ENCODE data around the gene CADM1.

The CADM1 gene

DNA sequence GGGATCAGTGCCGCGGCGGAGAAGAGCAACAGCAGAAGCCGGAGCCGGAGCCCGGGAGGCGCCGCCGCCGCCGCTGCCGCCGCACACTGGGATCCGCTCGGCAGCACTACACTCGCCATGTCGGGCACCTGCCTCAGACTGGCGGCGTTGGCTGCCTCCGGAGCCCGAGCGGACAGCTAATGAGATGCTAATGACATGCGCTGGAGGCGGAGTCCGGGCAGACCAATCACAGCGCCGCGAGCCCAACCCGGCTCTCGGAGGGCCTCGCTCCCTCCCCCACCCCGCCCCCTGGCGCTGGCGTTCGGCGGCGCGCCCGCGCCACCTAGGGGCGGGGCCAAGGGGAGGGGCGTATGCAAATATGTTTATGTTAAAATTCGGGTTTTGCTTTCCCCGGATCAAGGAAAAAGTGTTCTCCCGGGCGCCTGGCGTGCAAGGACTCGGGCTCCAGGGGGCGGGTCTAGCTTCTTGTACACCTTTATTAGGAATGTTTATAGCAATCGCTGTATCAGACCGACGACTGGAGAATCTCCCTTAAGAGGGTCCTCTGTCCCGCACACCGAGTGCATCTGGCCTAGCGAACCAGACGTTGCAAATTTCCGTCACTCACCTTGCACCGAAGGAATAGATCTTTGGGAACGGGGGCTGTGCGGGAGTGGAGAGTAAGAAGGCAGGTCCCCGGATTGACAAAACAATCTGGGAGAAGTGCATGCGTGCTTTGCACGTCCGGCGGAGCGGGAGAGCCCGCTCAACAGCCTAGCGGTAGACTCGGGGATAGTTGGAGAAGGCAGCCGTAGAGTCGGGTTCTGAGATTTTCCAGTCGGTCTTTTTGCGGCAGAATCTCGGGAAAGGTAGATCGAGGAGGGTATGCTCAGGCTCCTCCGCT, at the start of gene CADM1:
CADM1 (minus strand) TSS at position 140 of the 883 bp plus-strand sequence.
- no peak for TF ChIP-seq POLR2A (IDR thresholded peaks at IDR 0.05; ENCODE audit: low read length)
- no peak for TF ChIP-seq GATA1 (IDR thresholded peaks at IDR 0.05; ENCODE audit: low read depth, low read length)
- peak; percentile 47 to 48 for DNase-seq

GRCh38 chr11:115552773-115553438, 48.7 kb upstream of the CADM1 start:
- no peak for TF ChIP-seq POLR2A (IDR thresholded peaks at IDR 0.05; ENCODE audit: low read length)
- TF ChIP-seq GATA1 (IDR thresholded peaks at IDR 0.05; ENCODE audit: low read depth, low read length), result no peak
- no peak for DNase-seq

DNA sequence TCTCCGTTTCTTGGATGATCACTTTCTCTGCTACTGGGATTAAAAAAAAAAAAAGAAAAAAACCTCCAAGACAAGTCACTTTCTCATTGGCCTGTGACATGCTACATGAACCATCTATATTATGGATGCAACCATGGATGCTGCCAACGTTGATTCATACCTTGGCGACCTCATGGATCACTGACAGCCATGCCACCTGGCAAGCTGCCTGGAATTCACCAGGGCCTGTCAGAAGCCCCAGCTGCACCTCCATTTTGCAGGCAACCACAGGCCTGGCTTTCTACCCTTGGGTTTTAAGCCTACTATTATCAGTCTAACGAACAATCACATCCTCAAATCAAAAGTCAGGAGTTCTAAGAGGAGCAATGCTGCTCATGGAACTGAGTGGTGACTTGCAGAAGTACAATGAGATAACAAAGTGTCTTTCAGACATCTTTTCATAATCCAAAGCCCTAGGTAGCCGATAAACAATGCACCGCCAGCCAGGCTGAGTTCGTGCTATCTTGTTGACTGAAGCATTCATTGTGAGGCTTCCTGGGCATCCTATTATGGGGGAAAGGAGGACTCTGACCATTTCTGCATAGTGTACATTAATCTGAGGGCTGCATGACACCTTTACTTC, 48.0 kb upstream of the CADM1 start:
- no peak for DNase-seq
- TF ChIP-seq GATA1 (IDR thresholded peaks at IDR 0.05; ENCODE audit: low read depth, low read length) (no peak), POLR2A (IDR thresholded peaks at IDR 0.05; ENCODE audit: low read length) (no peak)

GRCh38 chr11:115550291-115551059, 46.3 kb upstream of the CADM1 start:
- TF ChIP-seq POLR2A (IDR thresholded peaks at IDR 0.05; ENCODE audit: low read length) (no peak), GATA1 (IDR thresholded peaks at IDR 0.05; ENCODE audit: low read depth, low read length) (no peak)
- no peak for DNase-seq

- DNase-seq, result no peak
- TF ChIP-seq POLR2A (IDR thresholded peaks at IDR 0.05; ENCODE audit: low read length) (no peak), GATA1 (IDR thresholded peaks at IDR 0.05; ENCODE audit: low read depth, low read length) (no peak)
Observed at GRCh38 chr11:115548878-115549528, 44.8 kb upstream of the CADM1 start.

DNA sequence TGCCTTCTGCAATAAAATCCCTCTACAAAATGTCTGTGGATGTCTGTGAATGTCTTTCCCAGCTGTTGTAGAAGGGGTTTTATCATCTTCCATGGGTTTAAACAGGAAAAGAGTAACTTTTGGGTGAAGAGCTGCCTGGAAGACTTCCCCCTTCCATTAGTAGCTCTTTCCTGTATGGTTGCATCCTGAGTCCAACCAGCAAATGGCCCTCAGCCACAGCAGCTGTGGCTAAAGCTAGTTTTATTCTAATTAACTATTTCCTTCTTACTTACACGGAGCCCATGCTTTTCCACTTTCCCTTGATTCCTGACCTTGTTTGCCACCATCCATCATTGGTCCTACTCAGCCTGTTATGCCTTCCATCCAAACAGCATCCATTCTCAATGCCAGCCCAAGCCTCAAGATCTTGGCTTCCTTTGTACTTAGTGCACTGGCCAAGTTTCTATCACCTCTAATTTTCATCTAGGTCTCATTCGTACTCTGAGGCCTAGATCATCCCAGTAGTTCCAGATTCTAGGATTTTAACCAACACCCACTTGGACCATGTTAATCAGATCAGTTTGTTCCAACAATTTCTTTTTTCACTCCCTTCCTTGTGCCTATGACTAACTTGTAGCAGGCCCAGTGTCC, 41.5 kb upstream of the CADM1 start:
- DNase-seq, result no peak
- TF ChIP-seq GATA1 (IDR thresholded peaks at IDR 0.05; ENCODE audit: low read depth, low read length) (no peak), POLR2A (IDR thresholded peaks at IDR 0.05; ENCODE audit: low read length) (no peak)

- no peak for DNase-seq
Observed at GRCh38 chr11:115544422-115544948, 40.3 kb upstream of the CADM1 start.

DNA sequence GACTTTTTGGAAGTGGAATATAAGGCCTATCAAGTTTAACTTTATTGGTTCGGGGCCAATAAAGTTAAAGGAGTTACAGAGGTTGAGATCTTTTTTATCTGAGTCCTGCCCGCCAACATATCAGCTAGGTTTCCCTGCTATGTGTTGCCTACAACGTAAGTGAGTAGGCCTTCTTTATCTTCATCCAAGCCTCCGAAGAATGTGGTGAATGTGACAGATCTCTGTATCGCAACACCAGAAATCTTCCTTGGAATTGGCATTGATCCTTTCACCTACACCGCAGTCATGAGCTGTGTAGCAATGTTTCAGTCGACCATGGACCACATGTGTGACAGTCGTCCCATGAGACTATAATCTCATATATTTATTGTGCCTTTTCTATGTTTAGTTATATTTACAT, 37.3 kb upstream of the CADM1 start:
- TF ChIP-seq POLR2A (IDR thresholded peaks at IDR 0.05; ENCODE audit: low read length) (no peak), GATA1 (IDR thresholded peaks at IDR 0.05; ENCODE audit: low read depth, low read length) (no peak)
- DNase-seq, result no peak

More at GRCh38 chr11:115544422-115544948, 40.3 kb upstream of the CADM1 start:
- TF ChIP-seq GATA1 (IDR thresholded peaks at IDR 0.05; ENCODE audit: low read depth, low read length) (no peak), POLR2A (IDR thresholded peaks at IDR 0.05; ENCODE audit: low read length) (no peak)

GRCh38 chr11:115539844-115540243, 35.6 kb upstream of the CADM1 start:
- no peak for TF ChIP-seq POLR2A (IDR thresholded peaks at IDR 0.05; ENCODE audit: low read length)
- no peak for TF ChIP-seq GATA1 (IDR thresholded peaks at IDR 0.05; ENCODE audit: low read depth, low read length)
- no peak for DNase-seq

- no peak for DNase-seq
- no peak for TF ChIP-seq POLR2A (IDR thresholded peaks at IDR 0.05; ENCODE audit: low read length)
- TF ChIP-seq GATA1 (IDR thresholded peaks at IDR 0.05; ENCODE audit: low read depth, low read length), result no peak
Observed at GRCh38 chr11:115535781-115536180, 31.6 kb upstream of the CADM1 start.

GRCh38 chr11:115530752-115531151, 26.5 kb upstream of the CADM1 start:
- no peak for DNase-seq

GRCh38 chr11:115528225-115528624, 24.0 kb upstream of the CADM1 start:
- TF ChIP-seq POLR2A (IDR thresholded peaks at IDR 0.05; ENCODE audit: low read length), result no peak
- TF ChIP-seq GATA1 (IDR thresholded peaks at IDR 0.05; ENCODE audit: low read depth, low read length), result no peak
- DNase-seq, result no peak

More at GRCh38 chr11:115530752-115531151, 26.5 kb upstream of the CADM1 start:
- TF ChIP-seq POLR2A (IDR thresholded peaks at IDR 0.05; ENCODE audit: low read length) (no peak), GATA1 (IDR thresholded peaks at IDR 0.05; ENCODE audit: low read depth, low read length) (no peak)
